ENCODE measurements around the gene PCDHGA6.
"Not testable (repeated sequence)": the region's sequence is repeated elsewhere in the genome, so short reads cannot be mapped to it uniquely, and the experiment has no call there.

Gene PCDHGA6

DNA sequence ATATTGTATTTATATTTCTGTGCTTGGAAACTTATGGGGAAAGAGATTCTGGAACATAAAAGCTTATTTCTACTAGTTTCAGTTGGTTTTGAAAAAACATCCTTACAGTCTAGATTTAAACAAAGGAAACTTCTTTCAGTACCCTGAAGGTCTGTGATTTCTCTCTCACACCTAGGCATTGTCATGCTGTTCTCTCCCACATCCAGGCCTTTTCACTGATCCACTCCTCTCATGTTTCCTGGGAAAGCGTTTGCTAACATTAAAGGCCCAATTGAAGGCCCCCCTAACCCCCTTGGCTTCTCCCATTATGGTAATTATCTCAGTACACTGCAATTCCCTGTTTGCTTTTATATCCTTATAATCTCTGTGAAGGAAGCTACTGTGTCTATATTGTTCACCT lies 30.9 kb upstream of the PCDHGA6 start:
- no peak overlapping the region for H3K4me3 ChIP-seq (replicated peaks; ENCODE audit: low read depth, low read length)
- TF ChIP-seq, protein P1, sequence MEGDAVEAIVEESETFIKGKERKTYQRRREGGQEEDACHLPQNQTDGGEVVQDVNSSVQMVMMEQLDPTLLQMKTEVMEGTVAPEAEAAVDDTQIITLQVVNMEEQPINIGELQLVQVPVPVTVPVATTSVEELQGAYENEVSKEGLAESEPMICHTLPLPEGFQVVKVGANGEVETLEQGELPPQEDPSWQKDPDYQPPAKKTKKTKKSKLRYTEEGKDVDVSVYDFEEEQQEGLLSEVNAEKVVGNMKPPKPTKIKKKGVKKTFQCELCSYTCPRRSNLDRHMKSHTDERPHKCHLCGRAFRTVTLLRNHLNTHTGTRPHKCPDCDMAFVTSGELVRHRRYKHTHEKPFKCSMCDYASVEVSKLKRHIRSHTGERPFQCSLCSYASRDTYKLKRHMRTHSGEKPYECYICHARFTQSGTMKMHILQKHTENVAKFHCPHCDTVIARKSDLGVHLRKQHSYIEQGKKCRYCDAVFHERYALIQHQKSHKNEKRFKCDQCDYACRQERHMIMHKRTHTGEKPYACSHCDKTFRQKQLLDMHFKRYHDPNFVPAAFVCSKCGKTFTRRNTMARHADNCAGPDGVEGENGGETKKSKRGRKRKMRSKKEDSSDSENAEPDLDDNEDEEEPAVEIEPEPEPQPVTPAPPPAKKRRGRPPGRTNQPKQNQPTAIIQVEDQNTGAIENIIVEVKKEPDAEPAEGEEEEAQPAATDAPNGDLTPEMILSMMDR (IDR thresholded peaks at IDR 0.05; ENCODE audit: low read depth, low read length, missing control alignments) = no peak
- no peak for DNase-seq (ENCODE audit: extremely low read depth, low read depth)

DNA sequence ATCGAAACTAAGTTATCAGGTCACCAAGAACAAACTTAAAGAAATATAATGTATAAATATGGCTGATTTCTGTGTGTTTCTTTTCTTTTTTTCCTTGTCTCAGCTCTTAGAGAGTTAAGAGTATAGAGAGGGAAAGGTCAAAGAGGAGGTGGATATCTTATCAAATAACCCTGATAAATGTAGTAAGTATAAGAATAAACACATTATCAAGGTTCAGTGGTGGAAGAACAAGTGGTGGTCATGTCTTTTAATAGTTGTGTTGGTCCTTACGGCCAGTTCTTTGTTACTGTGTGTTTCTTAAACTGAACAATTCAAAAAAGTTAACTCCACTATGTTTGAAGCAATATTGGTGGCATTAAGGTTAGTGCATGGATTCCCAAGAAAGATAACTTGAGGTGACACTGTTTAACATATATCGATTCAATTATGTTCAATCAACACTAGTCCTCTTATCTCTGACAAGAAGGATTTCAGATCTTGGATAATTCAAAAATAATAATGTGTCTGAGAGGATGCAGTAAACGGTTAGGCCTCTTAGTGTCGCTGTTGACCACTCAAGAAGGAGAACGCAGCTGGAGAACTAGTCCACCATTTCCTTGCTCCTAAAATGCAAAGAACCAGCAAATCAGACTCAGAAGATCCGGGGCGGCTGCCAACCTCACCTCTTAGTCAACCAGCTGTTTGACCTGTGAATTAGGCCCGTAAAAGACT lies 30.3 kb upstream of the PCDHGA6 start, which contains the start of gene PCDHGA3:
PCDHGA3 (plus strand) TSS at position 588 of the 711 bp plus-strand sequence. CDS start 205 bp downstream, outside the sequence.
- H3K4me3 ChIP-seq (replicated peaks; ENCODE audit: low read depth, low read length) = no peak within 1 kb of the TSS
- no peak for DNase-seq (ENCODE audit: extremely low read depth, low read depth)
- TF ChIP-seq, protein P1 (IDR thresholded peaks at IDR 0.05; ENCODE audit: low read depth, low read length, missing control alignments) = peak; percentile 37

DNA sequence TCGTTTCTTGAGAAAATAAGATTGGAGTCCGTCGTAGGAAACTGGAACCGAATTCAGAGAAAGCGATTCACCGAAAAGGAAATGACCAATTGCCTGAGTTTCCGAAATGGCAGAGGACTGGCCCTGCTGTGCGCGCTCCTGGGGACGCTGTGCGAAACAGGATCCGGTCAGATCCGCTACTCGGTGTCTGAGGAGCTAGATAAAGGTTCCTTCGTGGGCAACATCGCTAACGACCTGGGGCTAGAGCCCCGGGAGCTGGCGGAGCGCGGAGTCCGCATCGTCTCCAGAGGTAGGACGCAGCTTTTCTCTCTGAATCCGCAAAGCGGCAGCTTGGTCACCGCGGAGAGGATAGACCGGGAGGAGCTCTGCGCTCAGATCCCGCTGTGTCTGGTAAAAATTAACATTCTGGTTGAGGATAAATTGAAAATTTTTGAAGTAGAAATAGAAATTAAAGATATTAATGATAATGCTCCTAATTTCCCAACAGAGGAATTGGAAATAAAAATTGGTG lies 29.7 kb upstream of the PCDHGA6 start:
- H3K4me3 ChIP-seq (replicated peaks; ENCODE audit: low read depth, low read length) = no peak overlapping the region
- TF ChIP-seq, protein P1 (IDR thresholded peaks at IDR 0.05; ENCODE audit: low read depth, low read length, missing control alignments) = no peak

DNA sequence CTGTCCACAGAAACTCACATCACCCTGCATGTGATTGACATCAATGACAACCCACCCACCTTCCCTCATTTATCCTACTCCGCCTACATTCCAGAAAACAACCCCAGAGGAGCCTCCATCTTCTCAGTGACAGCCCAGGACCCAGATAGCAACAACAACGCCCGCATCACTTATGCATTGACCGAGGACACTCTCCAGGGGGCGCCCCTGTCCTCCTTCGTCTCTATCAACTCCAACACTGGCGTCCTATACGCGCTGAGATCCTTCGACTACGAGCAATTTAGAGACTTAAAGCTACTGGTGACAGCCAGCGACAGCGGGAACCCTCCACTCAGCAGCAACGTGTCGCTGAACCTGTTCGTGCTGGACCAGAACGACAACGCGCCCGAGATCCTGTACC lies 28.4 kb upstream of the PCDHGA6 start:
- DNase-seq (ENCODE audit: extremely low read depth, low read depth) = no peak
- TF ChIP-seq, protein P1 (IDR thresholded peaks at IDR 0.05; ENCODE audit: low read depth, low read length, missing control alignments) = peak; percentile 3
- no peak overlapping the region for H3K4me3 ChIP-seq (replicated peaks; ENCODE audit: low read depth, low read length)

More for the DNA sequence above, 29.7 kb upstream of the PCDHGA6 start:
- DNase-seq (ENCODE audit: extremely low read depth, low read depth) = no peak

DNA sequence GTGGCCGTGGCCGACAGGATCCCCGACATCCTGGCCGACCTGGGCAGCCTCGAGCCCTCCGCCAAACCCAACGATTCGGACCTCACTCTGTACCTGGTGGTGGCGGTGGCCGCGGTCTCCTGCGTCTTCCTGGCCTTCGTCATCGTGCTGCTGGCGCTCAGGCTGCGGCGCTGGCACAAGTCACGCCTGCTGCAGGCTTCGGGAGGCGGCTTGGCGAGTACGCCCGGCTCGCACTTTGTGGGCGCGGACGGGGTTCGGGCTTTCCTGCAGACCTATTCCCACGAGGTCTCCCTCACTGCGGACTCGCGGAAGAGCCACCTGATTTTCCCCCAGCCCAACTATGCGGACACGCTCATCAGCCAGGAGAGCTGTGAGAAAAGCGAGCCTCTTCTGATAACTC lies 27.7 kb upstream of the PCDHGA6 start:
- H3K4me3 ChIP-seq (replicated peaks; ENCODE audit: low read depth, low read length); DNase-seq (ENCODE audit: extremely low read depth, low read depth): not testable (repeated sequence)

DNA sequence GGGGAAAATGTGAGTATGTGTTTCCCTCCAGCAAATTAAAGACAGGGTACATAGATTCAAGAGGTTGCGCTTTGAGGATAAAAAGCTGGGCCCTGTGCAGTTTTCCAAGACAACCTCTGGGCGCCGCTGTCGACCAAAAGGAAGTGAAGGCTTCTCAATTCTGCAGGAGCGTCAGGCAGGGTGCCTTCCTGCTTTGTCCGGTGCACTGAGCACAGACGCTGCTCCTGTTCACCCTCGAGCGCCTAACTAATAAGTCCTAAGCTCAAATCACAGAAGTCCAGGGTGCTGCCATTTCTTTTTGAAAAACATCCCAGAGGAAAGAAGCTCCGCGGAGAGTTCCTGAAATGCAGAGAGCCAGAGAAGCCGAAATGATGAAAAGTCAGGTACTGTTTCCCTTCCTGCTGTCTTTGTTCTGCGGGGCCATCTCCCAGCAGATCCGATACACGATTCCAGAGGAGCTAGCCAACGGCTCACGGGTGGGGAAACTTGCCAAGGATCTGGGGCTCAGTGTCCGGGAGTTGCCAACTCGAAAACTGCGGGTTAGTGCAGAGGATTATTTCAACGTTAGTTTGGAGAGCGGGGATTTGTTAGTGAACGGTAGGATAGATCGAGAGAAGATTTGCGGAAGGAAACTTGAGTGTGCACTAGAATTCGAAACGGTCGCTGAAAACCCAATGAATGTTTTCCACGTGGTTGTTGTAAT lies 23.6 kb upstream of the PCDHGA6 start, which contains the start of gene PCDHGB1:
PCDHGB1 (plus strand) TSS at position 183 of the 703 bp plus-strand sequence; CDS start at position 345, 162 bp downstream.
- TF ChIP-seq, protein P1 (IDR thresholded peaks at IDR 0.05; ENCODE audit: low read depth, low read length, missing control alignments) = peak; percentile 52
- DNase-seq (ENCODE audit: extremely low read depth, low read depth) = no peak
- 0 out of 2 replicates have a peak within 1 kb of the TSS, but pooled peaks have one; percentile 0 for H3K4me3 ChIP-seq (replicated peaks; ENCODE audit: low read depth, low read length)

DNA sequence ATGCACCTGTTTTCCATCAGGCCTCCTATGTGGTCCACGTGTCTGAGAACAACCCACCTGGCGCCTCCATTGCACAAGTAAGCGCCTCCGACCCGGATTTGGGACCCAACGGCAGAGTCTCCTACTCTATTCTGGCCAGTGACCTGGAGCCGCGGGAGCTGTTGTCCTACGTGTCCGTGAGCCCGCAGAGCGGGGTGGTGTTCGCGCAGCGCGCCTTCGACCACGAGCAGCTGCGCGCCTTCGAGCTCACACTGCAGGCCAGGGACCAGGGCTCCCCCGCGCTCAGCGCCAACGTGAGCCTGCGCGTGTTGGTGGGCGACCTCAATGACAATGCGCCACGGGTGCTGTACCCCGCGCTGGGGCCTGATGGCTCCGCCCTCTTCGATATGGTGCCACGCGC lies 22.1 kb upstream of the PCDHGA6 start:
- no peak for DNase-seq (ENCODE audit: extremely low read depth, low read depth)
- no peak overlapping the region for H3K4me3 ChIP-seq (replicated peaks; ENCODE audit: low read depth, low read length)
- TF ChIP-seq, protein P1 (IDR thresholded peaks at IDR 0.05; ENCODE audit: low read depth, low read length, missing control alignments) = no peak

Measured in HFF-Myc (cell line).